ENCODE measurements around the gene VGLL3.

VGLL3 gene

GRCh38 chr3:86996261-86996955 is 5.5 kb upstream of the VGLL3 start:
- no peaks in the 10 kb centered on the region for H3K36me3 ChIP-seq (ENCODE audit: insufficient read depth, insufficient read length, low read length)
- no peak for TF ChIP-seq ZNF274 (IDR thresholded peaks at IDR 0.05; ENCODE audit: low read depth, low read length)
- TF ChIP-seq SUZ12 (IDR thresholded peaks at IDR 0.05; ENCODE audit: extremely low read depth, insufficient read depth, insufficient read length): no peak
- no peak for TF ChIP-seq YY1 (IDR thresholded peaks at IDR 0.05; ENCODE audit: insufficient read depth, insufficient read length)

DNA sequence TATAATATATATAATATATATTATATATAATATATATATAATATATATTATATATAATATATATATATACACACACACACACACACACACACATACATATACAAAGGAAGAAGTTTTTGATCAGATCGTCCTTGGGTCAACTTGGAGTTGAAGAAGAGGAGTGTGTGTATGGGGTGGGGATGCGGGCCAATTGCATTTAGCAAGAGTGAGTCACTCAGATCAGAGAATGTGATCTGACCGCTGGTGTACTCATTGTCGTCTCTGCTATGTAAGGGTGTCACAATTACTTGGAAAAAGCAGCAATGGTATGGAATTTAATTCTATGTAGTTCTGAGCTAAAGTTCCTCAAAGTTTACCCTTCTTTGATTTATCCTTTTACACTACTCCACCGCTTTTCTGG is 4.6 kb upstream of the VGLL3 start:
- Histone ChIP-seq H3K4me1 (ENCODE audit: insufficient read depth, insufficient read length) (no peaks in the 10 kb centered on the region), H3K27me3 (ENCODE audit: insufficient read depth, insufficient read length) (peaks cover under 1% of the 10 kb centered on the region), H3K9me3 (ENCODE audit: insufficient read depth, low read length) (no peaks in the 10 kb centered on the region), H3K9ac (ENCODE audit: insufficient read length, low read depth) (no peak overlapping the region), H3K36me3 (ENCODE audit: insufficient read depth, insufficient read length, low read length) (no peaks in the 10 kb centered on the region), H3K4me3 (ENCODE audit: insufficient read length, low read depth) (no peak overlapping the region)
- DNase-seq (ENCODE audit: low read depth, low spot score): no peak
- no peak for TF ChIP-seq YY1 (IDR thresholded peaks at IDR 0.05; ENCODE audit: insufficient read depth, insufficient read length)
- TF ChIP-seq ZNF274 (IDR thresholded peaks at IDR 0.05; ENCODE audit: low read depth, low read length): no peak
- TF ChIP-seq SUZ12 (IDR thresholded peaks at IDR 0.05; ENCODE audit: extremely low read depth, insufficient read depth, insufficient read length): no peak

More at GRCh38 chr3:86996261-86996955, 5.5 kb upstream of the VGLL3 start:
- no peak overlapping the region for H3K9ac ChIP-seq (ENCODE audit: insufficient read length, low read depth)
- no peaks in the 10 kb centered on the region for H3K9me3 ChIP-seq (ENCODE audit: insufficient read depth, low read length)
- H3K27me3 ChIP-seq (ENCODE audit: insufficient read depth, insufficient read length): no peaks in the 10 kb centered on the region
- no peak overlapping the region for H3K4me3 ChIP-seq (ENCODE audit: insufficient read length, low read depth)
- DNase-seq (ENCODE audit: low read depth, low spot score): no peak
- H3K4me1 ChIP-seq (ENCODE audit: insufficient read depth, insufficient read length): no peaks in the 10 kb centered on the region

DNA sequence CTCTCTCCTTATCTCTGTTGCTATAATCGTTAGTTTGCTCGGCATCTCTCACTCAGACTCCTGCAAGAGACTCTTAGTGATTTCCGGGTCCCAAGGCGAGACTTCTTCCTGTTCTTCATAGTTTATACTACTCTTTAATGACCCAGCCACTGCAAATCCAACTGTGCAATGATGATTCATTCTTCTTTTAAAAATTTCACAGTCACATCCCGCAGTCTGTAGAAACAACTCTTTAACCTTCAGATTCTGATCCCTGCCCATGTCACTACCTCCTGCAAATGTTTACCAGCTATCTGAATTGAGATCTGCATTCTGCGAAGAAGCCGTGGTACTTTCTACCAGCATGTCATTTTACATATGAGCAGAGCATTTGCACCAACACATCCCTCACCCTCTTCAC is 2.8 kb upstream of the VGLL3 start:
- H3K9ac ChIP-seq (ENCODE audit: insufficient read length, low read depth): no peak overlapping the region
- TF ChIP-seq SUZ12 (IDR thresholded peaks at IDR 0.05; ENCODE audit: extremely low read depth, insufficient read depth, insufficient read length): no peak
- no peak for TF ChIP-seq YY1 (IDR thresholded peaks at IDR 0.05; ENCODE audit: insufficient read depth, insufficient read length)
- no peak for TF ChIP-seq ZNF274 (IDR thresholded peaks at IDR 0.05; ENCODE audit: low read depth, low read length)
- H3K36me3 ChIP-seq (ENCODE audit: insufficient read depth, insufficient read length, low read length): no peaks in the 10 kb centered on the region
- H3K4me1 ChIP-seq (ENCODE audit: insufficient read depth, insufficient read length): no peaks in the 10 kb centered on the region
- DNase-seq (ENCODE audit: low read depth, low spot score): no peak
- no peak overlapping the region for H3K4me3 ChIP-seq (ENCODE audit: insufficient read length, low read depth)
- no peaks in the 10 kb centered on the region for H3K9me3 ChIP-seq (ENCODE audit: insufficient read depth, low read length)
- peaks cover 18% of the 10 kb centered on the region for H3K27me3 ChIP-seq (ENCODE audit: insufficient read depth, insufficient read length)

DNA sequence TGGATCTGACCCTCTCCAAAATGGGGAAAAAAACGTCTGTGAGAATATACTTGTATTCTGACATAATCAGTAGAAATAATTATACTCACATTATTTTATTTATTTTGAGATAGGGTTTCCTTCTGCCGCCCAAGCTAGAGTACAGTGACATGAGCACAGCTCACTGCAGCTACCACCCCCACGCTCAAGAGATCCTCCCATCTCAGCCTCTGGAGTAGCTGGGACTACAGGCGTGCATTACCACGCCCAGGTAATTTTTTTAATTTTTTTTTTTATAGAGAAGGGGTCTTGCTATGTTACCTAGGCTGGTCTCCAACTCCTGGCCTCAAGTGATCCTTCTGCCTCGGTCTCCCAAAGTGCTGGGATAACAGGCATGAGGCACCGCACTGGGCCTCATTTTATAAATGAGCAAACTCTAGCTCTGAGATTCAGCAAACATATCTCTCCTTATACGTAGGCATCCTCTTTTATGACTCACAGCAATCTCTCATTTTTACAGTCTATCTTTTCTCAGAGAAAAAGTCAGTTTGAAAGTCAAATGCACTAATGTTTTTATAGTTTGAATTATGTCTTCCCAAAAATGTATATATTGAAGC is 989 bp upstream of the VGLL3 start:
- DNase-seq (ENCODE audit: low read depth, low spot score): no peak
- no peak for TF ChIP-seq SUZ12 (IDR thresholded peaks at IDR 0.05; ENCODE audit: extremely low read depth, insufficient read depth, insufficient read length)
- no peak for TF ChIP-seq ZNF274 (IDR thresholded peaks at IDR 0.05; ENCODE audit: low read depth, low read length)
- Histone ChIP-seq H3K4me3 (ENCODE audit: insufficient read length, low read depth) (peak overlapping the region; percentile 63), H3K9me3 (ENCODE audit: insufficient read depth, low read length) (no peaks in the 10 kb centered on the region), H3K4me1 (ENCODE audit: insufficient read depth, insufficient read length) (no peaks in the 10 kb centered on the region), H3K36me3 (ENCODE audit: insufficient read depth, insufficient read length, low read length) (no peaks in the 10 kb centered on the region), H3K9ac (ENCODE audit: insufficient read length, low read depth) (no peak overlapping the region), H3K27me3 (ENCODE audit: insufficient read depth, insufficient read length) (peaks cover 18% of the 10 kb centered on the region)

DNA sequence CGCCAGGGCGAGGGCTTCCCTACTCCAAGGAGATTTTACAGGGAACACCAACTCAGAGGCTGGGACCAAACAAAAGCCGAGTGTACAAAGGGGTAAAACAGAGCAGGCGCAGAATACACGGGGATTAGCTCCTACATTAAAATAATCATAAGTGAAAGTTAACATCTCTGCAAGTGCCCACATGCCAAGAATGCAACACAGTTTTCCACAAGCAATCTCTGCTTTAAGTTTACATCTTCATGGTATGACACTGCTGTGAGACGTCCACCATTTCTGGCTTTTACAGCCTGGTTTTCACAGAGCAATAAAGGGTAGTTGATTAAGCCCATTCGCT is 500 bp upstream of the VGLL3 start:
- no peak for TF ChIP-seq SUZ12 (IDR thresholded peaks at IDR 0.05; ENCODE audit: extremely low read depth, insufficient read depth, insufficient read length)
- TF ChIP-seq YY1 (IDR thresholded peaks at IDR 0.05; ENCODE audit: insufficient read depth, insufficient read length): no peak
- TF ChIP-seq ZNF274 (IDR thresholded peaks at IDR 0.05; ENCODE audit: low read depth, low read length): no peak
- Histone ChIP-seq H3K9me3 (ENCODE audit: insufficient read depth, low read length) (no peaks in the 10 kb centered on the region), H3K4me1 (ENCODE audit: insufficient read depth, insufficient read length) (no peaks in the 10 kb centered on the region), H3K36me3 (ENCODE audit: insufficient read depth, insufficient read length, low read length) (no peaks in the 10 kb centered on the region), H3K9ac (ENCODE audit: insufficient read length, low read depth) (no peak overlapping the region), H3K27me3 (ENCODE audit: insufficient read depth, insufficient read length) (peaks cover 18% of the 10 kb centered on the region), H3K4me3 (ENCODE audit: insufficient read length, low read depth) (peak overlapping the region; percentile 63)
- no peak for DNase-seq (ENCODE audit: low read depth, low spot score)

DNA sequence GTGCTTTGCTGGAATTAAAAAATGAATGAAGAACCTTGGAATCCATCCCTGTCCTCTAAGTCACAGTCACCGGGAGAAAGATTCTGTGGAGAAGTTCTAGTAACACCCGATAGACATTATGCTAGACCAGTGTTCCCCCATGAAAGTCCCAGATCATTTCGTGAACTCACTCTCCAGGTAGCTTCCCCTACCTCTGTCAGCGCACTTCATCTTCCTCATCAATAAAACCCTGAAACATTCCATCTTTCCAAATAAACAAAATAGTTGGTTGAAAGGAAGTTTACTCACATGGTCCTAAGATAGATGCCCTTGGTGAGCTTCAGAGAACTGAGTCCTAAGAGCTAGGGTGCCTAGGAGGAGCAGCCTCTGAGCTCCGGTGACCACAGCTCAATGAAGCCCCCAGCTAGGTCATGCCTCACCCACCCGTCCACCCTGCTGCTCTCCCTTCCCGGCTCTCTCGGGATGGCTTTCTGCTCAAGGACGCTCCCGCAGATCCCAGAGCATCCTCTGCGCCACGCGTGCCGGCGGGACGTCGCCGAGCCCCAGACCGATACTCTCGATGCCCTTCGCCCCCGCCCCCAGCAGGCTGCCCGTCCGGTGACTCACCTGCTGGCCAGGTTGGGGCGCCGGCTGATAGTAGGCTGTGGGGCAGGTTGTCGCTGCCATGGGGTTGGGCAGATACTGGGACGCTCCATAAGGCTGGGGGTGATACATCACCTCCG is 776 bp downstream of the VGLL3 start:
- H3K9me3 ChIP-seq (ENCODE audit: insufficient read depth, low read length): no peaks in the 10 kb centered on the region
- H3K9ac ChIP-seq (ENCODE audit: insufficient read length, low read depth): peak overlapping the region; percentile 66
- H3K4me3 ChIP-seq (ENCODE audit: insufficient read length, low read depth): peak overlapping the region; percentile 63
- H3K36me3 ChIP-seq (ENCODE audit: insufficient read depth, insufficient read length, low read length): no peaks in the 10 kb centered on the region
- H3K4me1 ChIP-seq (ENCODE audit: insufficient read depth, insufficient read length): no peaks in the 10 kb centered on the region
- TF ChIP-seq SUZ12 (IDR thresholded peaks at IDR 0.05; ENCODE audit: extremely low read depth, insufficient read depth, insufficient read length): no peak
- TF ChIP-seq ZNF274 (IDR thresholded peaks at IDR 0.05; ENCODE audit: low read depth, low read length): no peak
- TF ChIP-seq YY1 (IDR thresholded peaks at IDR 0.05; ENCODE audit: insufficient read depth, insufficient read length): no peak
- peak; percentile 18 for DNase-seq (ENCODE audit: low read depth, low spot score)
- peaks cover 18% of the 10 kb centered on the region for H3K27me3 ChIP-seq (ENCODE audit: insufficient read depth, insufficient read length)

- Histone ChIP-seq H3K4me3 (ENCODE audit: insufficient read length, low read depth) (peak overlapping the region; percentile 63), H3K9ac (ENCODE audit: insufficient read length, low read depth) (no peak overlapping the region), H3K36me3 (ENCODE audit: insufficient read depth, insufficient read length, low read length) (no peaks in the 10 kb centered on the region), H3K4me1 (ENCODE audit: insufficient read depth, insufficient read length) (no peaks in the 10 kb centered on the region), H3K27me3 (ENCODE audit: insufficient read depth, insufficient read length) (peaks cover 18% of the 10 kb centered on the region), H3K9me3 (ENCODE audit: insufficient read depth, low read length) (no peaks in the 10 kb centered on the region)
- no peak for DNase-seq (ENCODE audit: low read depth, low spot score)
- TF ChIP-seq SUZ12 (IDR thresholded peaks at IDR 0.05; ENCODE audit: extremely low read depth, insufficient read depth, insufficient read length) (no peak), YY1 (IDR thresholded peaks at IDR 0.05; ENCODE audit: insufficient read depth, insufficient read length) (no peak), ZNF274 (IDR thresholded peaks at IDR 0.05; ENCODE audit: low read depth, low read length) (no peak)
These were observed 1.3 kb downstream of the VGLL3 start for GRCh38 chr3:86989611-86990010.
